ENCODE measurements around the gene HK1. TPM values are rescaled to one million over a fixed set of nuclear protein-coding genes. Genes with fewer than 3 reads are reported as not detected.

HK1 gene
- total RNA-seq, 1 experiment from 2014 or later = 140 TPM

DNA sequence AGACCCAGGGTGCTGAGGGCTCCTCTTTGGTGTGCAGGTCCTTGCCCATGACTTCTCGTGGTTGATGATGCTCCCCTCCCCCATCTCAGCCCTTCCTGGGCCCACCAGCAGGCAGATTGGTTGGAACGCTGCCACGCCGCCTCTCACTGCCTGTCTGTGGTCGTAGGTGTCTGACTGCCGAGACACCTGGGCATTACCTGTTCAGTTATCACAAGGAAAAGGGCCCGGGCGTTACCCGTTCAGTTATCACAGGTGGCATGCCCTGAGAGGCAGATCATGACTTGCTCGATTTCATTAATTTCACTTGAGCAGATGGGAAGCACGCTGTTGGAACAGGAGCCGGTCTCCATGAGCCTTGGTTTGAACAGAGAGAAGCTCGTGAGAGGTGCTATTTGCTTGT, 95.9 kb downstream of the HK1 start:
- Histone ChIP-seq H3K4me3 (no peak overlapping the region), H2AFZ (no peak overlapping the region), H3K36me3 (ENCODE audit: low read depth) (peaks cover 8% of the 10 kb centered on the region; the same call in 1 of the 2 replicates), H3K27me3 (ENCODE audit: insufficient read depth, low read depth) (no peaks in the 10 kb centered on the region), H3K4me2 (no peak overlapping the region), H3F3A (ENCODE audit: insufficient read depth, low read depth) (no peaks in the 10 kb centered on the region), H3K79me2 (ENCODE audit: low read depth) (no peaks in the 10 kb centered on the region), H4K20me1 (ENCODE audit: insufficient read depth) (no peaks in the 10 kb centered on the region), H3K9me3 (ENCODE audit: insufficient read depth, low read depth) (no peaks in the 10 kb centered on the region), H3K9me2 (ENCODE audit: insufficient read depth) (no peaks in the 10 kb centered on the region), H3K4me1 (replicated peaks; ENCODE audit: insufficient read depth) (no peaks in the 10 kb centered on the region), H3K27ac (no peak overlapping the region)
- BruUV-seq (replicated peaks) = no TSS peak
- ChIA-PET POLR2A (ENCODE audit: unreplicated experiment) (no interaction called here), CTCF (no interaction called here)
- TF ChIP-seq EZH2 (IDR thresholded peaks at IDR 0.05; ENCODE audit: low read depth) = no peak
- TF ChIP-seq, protein P1, sequence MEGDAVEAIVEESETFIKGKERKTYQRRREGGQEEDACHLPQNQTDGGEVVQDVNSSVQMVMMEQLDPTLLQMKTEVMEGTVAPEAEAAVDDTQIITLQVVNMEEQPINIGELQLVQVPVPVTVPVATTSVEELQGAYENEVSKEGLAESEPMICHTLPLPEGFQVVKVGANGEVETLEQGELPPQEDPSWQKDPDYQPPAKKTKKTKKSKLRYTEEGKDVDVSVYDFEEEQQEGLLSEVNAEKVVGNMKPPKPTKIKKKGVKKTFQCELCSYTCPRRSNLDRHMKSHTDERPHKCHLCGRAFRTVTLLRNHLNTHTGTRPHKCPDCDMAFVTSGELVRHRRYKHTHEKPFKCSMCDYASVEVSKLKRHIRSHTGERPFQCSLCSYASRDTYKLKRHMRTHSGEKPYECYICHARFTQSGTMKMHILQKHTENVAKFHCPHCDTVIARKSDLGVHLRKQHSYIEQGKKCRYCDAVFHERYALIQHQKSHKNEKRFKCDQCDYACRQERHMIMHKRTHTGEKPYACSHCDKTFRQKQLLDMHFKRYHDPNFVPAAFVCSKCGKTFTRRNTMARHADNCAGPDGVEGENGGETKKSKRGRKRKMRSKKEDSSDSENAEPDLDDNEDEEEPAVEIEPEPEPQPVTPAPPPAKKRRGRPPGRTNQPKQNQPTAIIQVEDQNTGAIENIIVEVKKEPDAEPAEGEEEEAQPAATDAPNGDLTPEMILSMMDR (conservative IDR thresholded peaks at IDR 0.05) = no peak
- intact Hi-C loops (cut with micrococcal nuclease; ENCODE audit: unreplicated experiment) = no loop called here
- DNase-seq = no peak

DNA sequence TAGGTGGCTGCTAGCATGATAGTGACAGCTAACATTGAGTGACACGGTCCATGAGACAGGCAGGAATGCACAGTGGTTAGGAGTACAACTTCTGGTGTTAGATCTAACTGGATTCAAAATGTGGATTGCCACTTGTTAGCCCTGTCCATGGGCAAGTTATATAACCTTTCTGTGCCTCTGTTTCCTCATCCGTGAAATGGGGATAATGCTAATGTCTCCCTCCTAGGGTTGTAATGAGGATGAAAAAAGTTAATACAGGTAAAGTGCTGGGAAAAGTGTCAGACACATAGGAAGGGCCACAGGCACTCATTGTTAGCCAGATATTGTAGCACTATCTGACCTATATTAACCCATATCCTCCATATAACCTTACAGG, 96.6 kb downstream of the HK1 start:
- TF ChIP-seq, protein P1 (conservative IDR thresholded peaks at IDR 0.05) = no peak
- TF ChIP-seq EZH2 (IDR thresholded peaks at IDR 0.05; ENCODE audit: low read depth) = no peak
- Histone ChIP-seq H3K79me2 (ENCODE audit: low read depth) (no peaks in the 10 kb centered on the region), H3K9me3 (ENCODE audit: insufficient read depth, low read depth) (no peaks in the 10 kb centered on the region), H3K27ac (no peak overlapping the region), H3F3A (ENCODE audit: insufficient read depth, low read depth) (no peaks in the 10 kb centered on the region), H3K27me3 (ENCODE audit: insufficient read depth, low read depth) (no peaks in the 10 kb centered on the region), H3K4me1 (replicated peaks; ENCODE audit: insufficient read depth) (no peaks in the 10 kb centered on the region), H4K20me1 (ENCODE audit: insufficient read depth) (no peaks in the 10 kb centered on the region), H3K36me3 (ENCODE audit: low read depth) (peaks cover 11% of the 10 kb centered on the region), H3K4me2 (no peak overlapping the region), H2AFZ (no peak overlapping the region), H3K9me2 (ENCODE audit: insufficient read depth) (no peaks in the 10 kb centered on the region), H3K4me3 (no peak overlapping the region)
- CTCF ChIA-PET = interaction anchor here (1.4 kb wide), 1 partner anchor 16 kb away, joined by 4 read pairs; no protein-coding TSS in a partner anchor
- no TSS peak for BruUV-seq (replicated peaks)
- POLR2A ChIA-PET (ENCODE audit: unreplicated experiment) = no interaction called here
- DNase-seq = no peak
- intact Hi-C loops (cut with micrococcal nuclease; ENCODE audit: unreplicated experiment) = no loop called here

DNA sequence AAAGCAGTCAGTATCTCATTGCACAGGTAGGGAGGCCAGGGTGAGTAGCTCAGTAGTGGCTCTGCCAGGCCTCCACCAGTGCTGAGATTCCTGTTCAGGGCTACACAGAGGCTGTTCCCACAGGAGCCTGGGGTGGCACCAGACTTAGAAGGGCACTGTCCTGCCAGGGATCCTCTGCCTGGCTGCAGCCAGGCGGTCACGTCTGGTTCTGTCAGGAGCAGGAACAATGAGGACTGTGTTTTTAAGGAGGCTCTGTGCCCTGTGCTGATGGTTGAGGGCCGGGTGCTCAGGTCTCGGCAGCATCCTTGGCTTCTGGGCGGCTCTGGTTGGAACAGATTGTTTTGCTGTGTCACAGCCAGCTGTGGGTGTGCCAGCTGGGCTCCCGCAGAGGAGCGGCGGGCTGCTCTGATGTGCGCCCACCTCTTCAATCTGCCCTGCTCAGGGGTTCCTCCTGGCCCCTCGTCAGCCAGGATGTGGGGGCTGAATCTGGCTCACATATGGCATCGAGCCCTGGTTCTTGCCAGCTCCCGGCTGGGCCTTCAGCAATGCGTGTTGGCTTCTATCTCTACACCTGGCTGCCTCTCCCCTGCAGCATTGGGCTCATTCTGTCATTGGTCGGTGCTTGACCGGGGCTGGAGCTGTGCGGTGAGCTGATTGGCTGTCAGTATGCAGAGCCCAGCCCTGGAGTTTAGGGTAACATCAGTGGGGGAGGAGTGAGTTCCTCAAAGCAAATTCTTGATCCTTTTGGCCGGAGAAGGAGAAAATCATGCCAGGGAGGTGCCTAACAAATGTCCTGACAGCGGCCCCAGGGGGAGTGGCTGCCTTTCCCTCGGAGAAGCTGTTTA, 97.2 kb downstream of the HK1 start:
- intact Hi-C loops (cut with micrococcal nuclease; ENCODE audit: unreplicated experiment) = no loop called here
- no peak overlapping the region for H3K27ac ChIP-seq
- ChIA-PET POLR2A (ENCODE audit: unreplicated experiment) (no interaction called here), CTCF (interaction anchor here (1.4 kb wide), 1 partner anchor 15 kb away, joined by 4 read pairs; no protein-coding TSS in a partner anchor)
- no TSS peak for BruUV-seq (replicated peaks)
- TF ChIP-seq, protein P1 (conservative IDR thresholded peaks at IDR 0.05) = no peak
- no peak for TF ChIP-seq EZH2 (IDR thresholded peaks at IDR 0.05; ENCODE audit: low read depth)
- no peaks in the 10 kb centered on the region for H3K27me3 ChIP-seq (ENCODE audit: insufficient read depth, low read depth)
- no peaks in the 10 kb centered on the region for H4K20me1 ChIP-seq (ENCODE audit: insufficient read depth)
- H3K9me3 ChIP-seq (ENCODE audit: insufficient read depth, low read depth) = no peaks in the 10 kb centered on the region
- H3K36me3 ChIP-seq (ENCODE audit: low read depth) = peaks cover 12% of the 10 kb centered on the region
- no peak overlapping the region for H3K4me2 ChIP-seq
- H3K4me3 ChIP-seq = no peak overlapping the region
- no peaks in the 10 kb centered on the region for H3K4me1 ChIP-seq (replicated peaks; ENCODE audit: insufficient read depth)
- DNase-seq = no peak
- no peak overlapping the region for H2AFZ ChIP-seq
- no peaks in the 10 kb centered on the region for H3K79me2 ChIP-seq (ENCODE audit: low read depth)
- no peaks in the 10 kb centered on the region for H3K9me2 ChIP-seq (ENCODE audit: insufficient read depth)
- H3F3A ChIP-seq (ENCODE audit: insufficient read depth, low read depth) = no peaks in the 10 kb centered on the region
